ENCODE results near the gene DUOXA2.
"Not testable (repeated sequence)": the region's sequence is repeated elsewhere in the genome, so short reads cannot be mapped to it uniquely, and the experiment has no call there.

Gene DUOXA2

GRCh38 chr15:45097466-45097865 is 16.7 kb upstream of the DUOXA2 start:
- DNase-seq = no peak

- no peak for DNase-seq
These were observed 14.5 kb upstream of the DUOXA2 start for GRCh38 chr15:45099549-45100165.

- DNase-seq = no peak
These were observed 13.1 kb upstream of the DUOXA2 start for GRCh38 chr15:45100884-45101625.

GRCh38 chr15:45101749-45102148 is 12.4 kb upstream of the DUOXA2 start:
- no peak for DNase-seq

GRCh38 chr15:45102226-45102625 is 11.9 kb upstream of the DUOXA2 start:
- no peak for DNase-seq

GRCh38 chr15:45104170-45104569 is 10.0 kb upstream of the DUOXA2 start:
- not testable (repeated sequence) for DNase-seq

GRCh38 chr15:45105586-45105985 is 8.5 kb upstream of the DUOXA2 start:
- DNase-seq = no peak

- DNase-seq = no peak
These were observed 7.9 kb upstream of the DUOXA2 start for GRCh38 chr15:45106002-45106790.

- no peak for DNase-seq
These were observed 6.0 kb upstream of the DUOXA2 start for GRCh38 chr15:45107941-45108630.

- DNase-seq = no peak
These were observed 3.8 kb upstream of the DUOXA2 start for GRCh38 chr15:45110256-45110820.

GRCh38 chr15:45111390-45112142 is 2.6 kb upstream of the DUOXA2 start:
- DNase-seq = no peak

- DNase-seq = no peak
These were observed 2.0 kb upstream of the DUOXA2 start for GRCh38 chr15:45112143-45112590.

GRCh38 chr15:45112591-45113379 is 1.3 kb upstream of the DUOXA2 start:
- DNase-seq = no peak

GRCh38 chr15:45113380-45113990 is 641 bp upstream of the DUOXA2 start:
- DNase-seq = no peak

GRCh38 chr15:45114751-45115085 is 592 bp downstream of the DUOXA2 start:
- DNase-seq = no peak

- no peak for DNase-seq
These were observed 1.2 kb downstream of the DUOXA2 start for GRCh38 chr15:45115312-45115820.

GRCh38 chr15:45116006-45116481 is 1.9 kb downstream of the DUOXA2 start:
- no peak for DNase-seq

- DNase-seq = no peak
These were observed 2.6 kb downstream of the DUOXA2 start for GRCh38 chr15:45116482-45117307.

- DNase-seq = no peak
These were observed 3.4 kb downstream of the DUOXA2 start for GRCh38 chr15:45117308-45118130.
